HG03066 (cell line): ENCODE results near the gene MYO1D.
"Not testable (repeated sequence)": the region's sequence is repeated elsewhere in the genome, so short reads cannot be mapped to it uniquely, and the experiment has no call there.

Experiments used
- ATAC-seq: cut with Tn5 transposase; IDR thresholded peaks from one replicate; pipeline ENCODE4 v1.9.1; 2021; ENCODE audit warnings: low read depth; ENCODE audit not compliant: unreplicated experiment

MYO1D gene

DNA sequence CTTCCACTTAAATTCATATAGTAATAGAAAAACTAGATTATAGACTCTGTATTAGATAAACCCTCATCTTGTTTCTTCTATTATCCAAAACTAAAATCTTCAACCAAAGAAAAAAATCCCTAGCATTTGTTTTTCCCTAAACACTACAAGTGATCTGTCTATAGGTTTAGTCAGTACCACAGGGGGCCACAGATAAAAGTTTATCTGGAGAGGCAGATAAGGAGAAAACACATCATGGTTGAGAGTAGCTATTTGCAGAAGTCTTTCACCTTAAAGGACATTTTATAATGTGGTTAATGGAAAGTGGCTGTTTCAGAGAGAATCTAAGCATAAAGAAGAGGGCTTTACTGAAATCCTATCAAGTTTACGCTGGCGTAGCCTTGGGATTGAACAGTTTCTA is 230.0 kb downstream of the MYO1D start:
- no peak for ATAC-seq

DNA sequence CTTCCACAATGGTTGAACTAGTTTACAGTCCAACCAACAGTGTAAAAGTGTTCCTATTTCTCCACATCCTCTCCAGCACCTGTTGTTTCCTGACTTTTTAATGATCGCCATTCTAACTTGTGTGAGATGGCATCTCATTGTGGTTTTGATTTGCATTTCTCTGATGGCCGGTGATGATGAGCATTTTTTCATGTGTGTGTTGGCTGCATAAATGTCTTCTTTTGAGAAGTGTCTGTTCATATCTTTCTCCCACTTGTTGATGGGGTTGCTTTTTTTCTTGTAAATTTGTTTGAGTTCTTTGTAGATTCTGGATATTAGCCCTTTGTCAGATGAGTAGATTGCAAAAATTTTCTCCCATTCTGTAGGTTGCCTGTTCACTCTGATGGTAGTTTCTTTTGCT is 235.4 kb downstream of the MYO1D start:
- ATAC-seq, result not testable (repeated sequence)

DNA sequence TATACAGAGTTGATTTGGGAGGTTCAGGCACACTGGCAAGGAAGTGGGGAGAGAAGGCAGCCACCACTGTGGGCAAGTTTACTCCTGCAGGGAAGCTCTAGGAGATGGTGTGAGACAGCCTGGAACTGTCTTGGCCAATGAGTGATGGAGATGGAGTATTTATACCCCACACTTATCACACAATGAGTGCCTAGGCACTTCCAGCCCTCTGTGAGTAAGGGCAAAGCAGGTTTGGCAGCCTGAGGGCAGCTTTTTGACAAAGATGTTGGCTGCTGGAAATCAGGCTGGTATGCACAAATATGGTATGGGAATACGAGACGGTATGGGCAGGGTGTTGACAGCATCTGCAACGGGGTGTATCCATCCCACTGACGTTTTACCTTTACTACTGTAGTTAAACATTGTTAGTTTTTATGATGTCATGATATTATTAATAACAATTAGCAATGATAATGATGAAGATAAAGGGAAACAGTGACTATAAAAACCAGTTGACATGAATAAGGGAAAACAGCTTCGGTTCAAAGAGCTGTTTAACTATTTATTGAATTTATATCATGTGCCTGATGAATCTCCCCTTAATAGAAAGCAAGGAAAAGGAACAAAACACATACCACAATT is 240.2 kb downstream of the MYO1D start:
- ATAC-seq, result no peak

DNA sequence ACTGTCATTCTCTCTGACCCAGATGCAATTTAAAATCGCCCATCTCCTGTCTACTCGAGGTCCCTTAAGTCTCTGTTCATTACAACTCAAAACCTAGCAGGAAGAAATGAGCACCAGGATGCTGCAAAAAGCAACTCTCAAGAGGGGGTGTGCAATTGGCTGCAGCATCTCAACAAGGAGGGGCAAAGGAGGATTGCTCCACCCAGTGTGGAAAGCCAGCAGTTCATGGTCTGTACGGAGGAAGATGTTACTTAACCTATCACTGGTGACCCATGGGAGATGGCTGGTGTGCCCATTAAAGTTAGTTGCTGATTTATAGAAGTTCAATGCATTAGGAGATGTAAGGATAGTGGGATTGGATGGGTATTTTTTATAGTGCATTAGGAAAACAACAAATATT is 242.8 kb downstream of the MYO1D start:
- no peak for ATAC-seq

DNA sequence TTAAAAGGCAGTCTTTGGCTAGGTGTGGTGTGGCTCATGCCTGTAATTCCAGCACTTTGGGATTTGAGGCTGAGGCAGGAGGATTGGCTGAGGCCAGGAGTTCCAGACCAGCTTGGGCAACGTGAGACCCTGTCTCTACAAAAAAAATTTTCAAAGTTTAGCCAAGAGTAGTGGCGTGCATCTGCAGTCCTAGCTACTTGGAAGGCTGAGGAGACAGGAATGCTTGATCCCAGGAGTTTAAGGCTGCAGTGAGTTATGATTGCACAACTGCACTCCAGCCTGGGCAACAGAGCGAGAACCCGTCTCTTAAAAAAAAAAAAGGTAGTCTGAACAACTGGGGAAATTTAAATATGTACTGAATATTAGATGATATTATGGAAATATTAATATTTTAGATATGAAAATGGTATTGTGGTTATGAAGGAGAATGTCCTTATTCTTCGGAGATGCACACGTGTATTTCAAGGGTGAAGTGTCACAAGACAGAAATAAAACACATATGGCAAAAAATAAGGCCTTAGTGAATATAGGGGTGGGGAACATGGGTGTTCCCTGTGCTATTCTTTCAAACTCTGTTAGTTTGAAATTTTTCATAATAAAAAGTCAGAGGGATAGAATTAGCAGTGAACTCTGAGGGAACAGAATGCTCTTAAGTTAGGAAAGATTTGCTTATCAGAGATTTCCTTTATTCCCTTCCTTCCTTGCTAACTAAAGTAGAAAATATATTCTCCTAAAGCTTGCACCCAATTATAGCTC is 245.4 kb downstream of the MYO1D start:
- no peak for ATAC-seq

DNA sequence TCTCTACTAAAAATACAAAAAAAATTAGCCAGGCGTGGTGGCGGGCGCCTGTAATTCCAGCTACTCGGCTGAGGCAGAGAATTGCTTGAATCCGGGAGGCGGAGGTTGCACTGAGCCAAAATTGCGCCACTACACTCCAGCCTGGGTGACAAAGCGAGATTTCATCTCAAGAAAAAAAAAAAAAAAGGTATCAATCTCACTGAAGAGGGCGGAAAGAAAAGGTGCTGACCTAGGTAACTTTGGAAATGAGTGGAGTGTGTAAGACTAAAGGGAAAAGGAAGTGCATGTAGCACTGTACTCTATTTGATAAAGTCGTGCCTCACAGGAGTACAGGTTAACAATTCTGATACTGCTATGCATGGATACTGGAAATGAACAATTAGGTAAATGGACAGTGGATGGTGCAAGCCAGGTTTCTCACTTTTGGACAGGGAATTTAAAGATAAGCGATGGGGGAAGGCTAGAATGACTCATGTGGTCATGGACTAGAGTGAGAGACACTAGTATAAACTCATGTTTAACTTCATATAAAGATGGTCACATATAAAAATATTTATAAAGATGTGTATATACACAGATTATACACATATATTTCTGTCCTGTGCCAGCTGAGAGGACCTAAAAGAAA is 247.2 kb downstream of the MYO1D start:
- no peak for ATAC-seq

DNA sequence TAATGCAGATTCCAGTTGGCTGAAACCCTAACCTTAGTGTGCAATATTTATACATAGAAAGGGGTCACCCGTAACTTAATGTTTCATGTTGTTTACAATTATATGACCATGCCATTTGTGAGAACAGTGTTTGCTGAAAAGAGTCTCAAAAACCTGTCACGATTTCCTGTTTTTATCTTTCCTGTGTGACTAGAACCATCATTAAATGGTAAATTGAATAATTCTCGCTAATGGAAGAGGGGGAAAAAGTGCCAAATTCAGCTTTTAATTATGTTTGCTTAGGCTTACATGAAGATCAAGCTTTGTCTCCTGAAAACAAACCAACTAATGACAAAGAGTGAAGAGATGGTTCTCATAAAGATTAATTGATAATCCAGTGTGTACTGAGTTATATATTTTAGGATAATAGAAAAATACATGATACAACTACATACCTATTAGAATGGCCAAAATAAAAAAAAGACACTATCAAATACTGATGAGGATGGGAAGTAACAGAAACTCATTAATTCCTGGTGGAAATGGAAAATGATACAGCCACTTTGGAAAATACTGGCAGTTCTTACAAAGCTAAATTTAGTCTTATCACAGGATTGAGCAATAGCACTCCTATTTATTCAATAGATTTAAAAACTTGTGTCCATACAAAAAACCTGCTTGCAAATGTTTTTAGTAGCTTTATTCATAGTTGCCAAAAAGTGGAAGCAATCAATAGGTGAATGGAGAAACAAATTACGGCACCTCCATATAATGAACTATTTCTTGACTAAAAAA is 248.5 kb downstream of the MYO1D start:
- no peak for ATAC-seq

DNA sequence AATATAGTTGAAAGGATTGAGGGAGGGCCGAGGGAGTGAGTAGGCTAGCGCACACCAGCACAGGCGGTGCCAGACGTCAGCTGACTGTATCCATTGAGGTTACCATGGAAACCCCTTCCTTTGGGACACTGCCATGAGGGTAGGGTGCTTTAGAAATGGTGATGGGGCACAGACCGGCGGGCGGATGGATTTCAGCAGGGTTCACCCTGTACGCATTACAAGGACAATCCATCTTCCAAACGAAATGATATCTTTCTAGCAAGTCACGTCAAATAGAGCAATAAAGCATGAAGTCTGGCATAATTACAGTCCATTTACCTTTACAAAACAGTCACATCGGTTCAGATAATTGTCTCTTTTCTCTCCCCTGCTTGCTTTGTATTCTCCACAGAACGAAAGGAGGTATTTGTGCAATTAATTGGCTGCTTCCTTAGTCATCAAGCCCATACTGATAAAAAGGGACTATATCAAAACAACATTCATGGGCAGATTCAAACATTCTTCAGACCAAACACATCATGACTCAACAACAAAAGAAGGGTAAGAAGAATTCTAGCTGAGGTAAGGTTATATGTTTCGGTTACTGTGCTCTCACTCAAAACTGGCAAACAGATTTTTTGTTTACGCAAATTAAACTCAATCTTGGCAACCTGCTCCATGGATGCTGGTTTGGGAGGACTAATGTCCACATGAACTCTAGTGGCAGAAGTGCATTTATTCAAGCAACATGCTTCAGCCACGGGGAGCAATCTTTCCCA is 249.5 kb downstream of the MYO1D start:
- ATAC-seq, result no peak

GRCh38 chr17:32626379-32626791 is 250.5 kb downstream of the MYO1D start:
- ATAC-seq, result no peak

DNA sequence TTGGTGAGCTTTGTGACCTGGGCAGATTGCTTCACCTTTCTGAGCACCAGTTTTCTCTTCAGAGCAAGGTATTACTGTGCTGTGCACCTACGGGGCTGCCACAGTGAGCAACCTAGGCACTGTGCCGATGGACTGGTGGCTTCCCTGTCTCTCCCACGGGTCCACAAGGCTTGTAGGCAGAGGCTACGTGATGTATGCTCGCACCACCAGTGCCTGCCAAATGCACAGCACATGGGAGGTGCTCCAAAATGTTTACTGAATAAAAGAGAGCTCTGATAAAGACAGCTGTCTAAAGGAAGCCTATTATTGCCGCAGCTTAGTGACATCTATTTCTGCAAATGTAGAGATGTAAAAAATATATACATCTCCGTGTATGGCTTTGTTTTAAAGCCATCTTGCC is 251.0 kb downstream of the MYO1D start:
- no peak for ATAC-seq

GRCh38 chr17:32623196-32623595 is 253.7 kb downstream of the MYO1D start:
- ATAC-seq, result no peak

DNA sequence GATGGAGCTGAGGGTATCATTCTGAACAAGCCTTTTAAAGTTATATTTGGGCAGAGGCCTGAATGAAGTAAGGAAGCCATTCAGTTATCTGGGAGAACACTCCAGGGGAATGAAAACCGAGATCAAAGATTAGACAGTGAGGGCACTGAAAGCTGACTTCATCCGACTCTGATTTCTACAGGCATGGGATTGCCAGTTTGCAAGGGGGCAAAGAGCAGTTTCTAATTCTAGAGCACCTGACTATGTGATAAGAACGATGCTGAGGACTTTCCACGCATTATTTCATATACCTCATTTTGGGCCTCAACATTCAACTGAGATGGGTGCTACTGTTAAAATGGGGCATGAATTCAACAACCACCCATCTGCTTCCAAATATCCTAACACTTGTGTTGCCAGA is 254.4 kb downstream of the MYO1D start:
- no peak for ATAC-seq

GRCh38 chr17:32621612-32622312 is 255.2 kb downstream of the MYO1D start:
- ATAC-seq, result no peak

DNA sequence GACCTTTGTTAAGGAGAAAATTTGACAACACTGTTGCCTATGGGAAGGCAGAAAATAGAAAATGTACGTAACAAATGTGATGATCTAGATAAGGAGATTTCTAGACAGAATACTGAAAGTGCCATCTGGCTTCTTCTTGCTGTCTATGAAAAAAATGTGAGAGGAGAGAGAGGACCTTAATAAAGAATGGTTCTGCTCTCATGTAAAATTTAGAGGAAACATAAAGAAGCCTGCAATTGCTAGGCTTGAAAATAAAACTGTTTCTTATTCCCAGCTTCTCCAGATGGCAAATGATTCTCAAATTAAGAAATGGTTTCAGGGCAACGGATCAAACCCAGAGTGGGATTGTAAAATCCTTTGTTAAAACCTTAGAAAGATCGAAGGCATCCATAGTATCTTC is 261.6 kb downstream of the MYO1D start:
- ATAC-seq, result no peak

- ATAC-seq, result no peak
Observed at GRCh38 chr17:32610943-32611342, 266.0 kb downstream of the MYO1D start.

DNA sequence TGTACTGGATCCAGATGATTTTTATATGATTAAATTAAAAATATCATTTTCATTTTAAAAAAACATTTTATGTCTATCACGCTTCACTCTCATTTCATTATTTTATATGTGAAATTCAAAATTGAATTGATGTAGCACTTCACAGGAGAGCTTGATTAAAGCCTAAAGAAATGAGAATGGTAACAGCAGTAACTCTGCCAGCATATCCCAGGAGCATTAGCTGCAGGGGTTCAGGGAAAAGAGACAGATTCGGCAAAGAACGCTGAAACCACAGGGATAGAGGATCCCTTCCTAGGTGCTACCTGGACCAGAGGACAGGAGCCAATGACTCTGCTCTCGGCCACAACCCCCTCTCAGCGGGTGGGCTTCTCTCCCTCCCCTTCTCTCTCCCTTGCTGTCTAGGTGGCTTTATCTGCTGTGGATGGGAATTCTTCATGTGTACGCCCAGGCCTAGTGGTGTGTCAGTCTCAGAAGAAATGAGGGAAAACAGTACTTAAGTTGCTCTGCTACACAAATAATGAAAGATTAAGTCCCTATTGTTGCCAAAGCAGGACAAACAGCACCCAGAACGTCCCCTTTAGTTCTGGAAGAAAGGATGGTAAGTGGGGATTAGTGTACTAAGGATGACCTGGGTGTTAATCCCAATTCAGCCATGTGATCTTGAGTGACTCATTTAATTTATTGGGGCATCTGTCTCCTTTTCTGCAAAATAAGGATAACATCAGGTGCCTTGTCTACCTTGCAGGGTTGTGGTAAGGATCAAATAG is 266.9 kb downstream of the MYO1D start:
- ATAC-seq, result no peak

DNA sequence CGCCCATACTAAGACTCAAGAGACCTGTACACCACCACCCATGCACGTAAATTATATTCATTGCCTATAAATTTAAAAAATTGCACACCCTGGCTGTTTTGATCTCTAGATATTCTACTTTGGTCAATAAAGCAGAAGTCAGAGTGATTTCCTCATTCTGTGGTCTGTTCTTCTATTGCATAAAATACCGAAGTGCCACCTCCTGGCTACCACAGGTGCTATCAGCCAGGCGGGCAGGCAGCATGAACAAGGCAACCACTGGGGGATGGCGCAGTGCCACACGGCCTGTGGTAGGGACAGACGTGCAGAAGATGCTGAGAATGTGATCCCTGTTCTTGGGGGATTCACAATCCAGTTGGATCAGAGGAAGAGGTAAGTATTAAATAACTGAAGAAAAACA is 267.8 kb downstream of the MYO1D start:
- ATAC-seq, result no peak

- ATAC-seq, result no peak
Observed at GRCh38 chr17:32608267-32608666, 268.7 kb downstream of the MYO1D start.

DNA sequence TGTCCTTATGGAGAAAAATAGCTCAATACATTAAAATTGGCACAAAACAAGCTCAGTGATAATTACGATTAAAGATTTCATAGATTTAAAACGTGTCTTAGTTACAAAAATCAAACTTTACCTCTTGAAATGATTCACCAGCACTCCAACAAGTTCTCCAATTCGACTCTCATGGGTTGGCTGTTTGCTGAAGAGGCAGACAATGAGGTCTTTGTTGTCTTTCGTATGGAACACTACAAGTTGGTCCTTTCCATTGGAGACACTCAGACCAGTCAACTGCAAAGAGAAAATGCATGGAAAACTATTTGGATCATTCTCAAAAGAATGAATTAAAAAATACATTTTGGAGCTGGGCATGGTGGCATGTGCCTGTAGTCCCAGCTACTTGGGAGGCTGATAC is 272.0 kb downstream of the MYO1D start:
- ATAC-seq, result no peak
